DMS53 (cell line): Measurements from ENCODE around the gene KLHL17.
A peak's percentile ranks its signal among the peaks of the same experiment; 100 is the strongest.

Experiments used
- DNase-seq: peaks from one replicate; lab custom pipeline; 2025; lab: John Stamatoyannopoulos, UW

KLHL17 gene

GRCh38 chr1:952201-952600, 8.2 kb upstream of the KLHL17 start:
- no peak for DNase-seq

DNA sequence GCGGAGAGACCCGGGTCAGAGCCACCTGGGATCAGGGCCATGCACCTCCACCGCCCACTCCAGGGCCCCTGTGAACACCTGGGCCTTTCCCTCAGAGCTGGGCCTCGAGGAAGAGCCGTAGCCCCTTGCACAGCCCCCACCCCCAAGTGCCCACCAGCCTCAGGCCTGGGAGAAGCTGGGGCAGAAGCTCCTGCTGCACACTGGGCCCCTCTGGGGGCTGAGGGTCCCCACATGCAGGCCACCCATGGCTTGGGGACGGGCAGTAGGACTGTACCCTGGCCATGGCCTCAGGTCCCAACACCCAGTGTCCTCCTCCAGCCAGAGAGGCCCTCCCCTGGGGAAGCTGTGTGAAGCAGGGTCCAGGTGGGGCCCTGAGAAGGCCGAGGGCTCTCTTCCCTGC, 7.8 kb upstream of the KLHL17 start:
- no peak for DNase-seq

DNA sequence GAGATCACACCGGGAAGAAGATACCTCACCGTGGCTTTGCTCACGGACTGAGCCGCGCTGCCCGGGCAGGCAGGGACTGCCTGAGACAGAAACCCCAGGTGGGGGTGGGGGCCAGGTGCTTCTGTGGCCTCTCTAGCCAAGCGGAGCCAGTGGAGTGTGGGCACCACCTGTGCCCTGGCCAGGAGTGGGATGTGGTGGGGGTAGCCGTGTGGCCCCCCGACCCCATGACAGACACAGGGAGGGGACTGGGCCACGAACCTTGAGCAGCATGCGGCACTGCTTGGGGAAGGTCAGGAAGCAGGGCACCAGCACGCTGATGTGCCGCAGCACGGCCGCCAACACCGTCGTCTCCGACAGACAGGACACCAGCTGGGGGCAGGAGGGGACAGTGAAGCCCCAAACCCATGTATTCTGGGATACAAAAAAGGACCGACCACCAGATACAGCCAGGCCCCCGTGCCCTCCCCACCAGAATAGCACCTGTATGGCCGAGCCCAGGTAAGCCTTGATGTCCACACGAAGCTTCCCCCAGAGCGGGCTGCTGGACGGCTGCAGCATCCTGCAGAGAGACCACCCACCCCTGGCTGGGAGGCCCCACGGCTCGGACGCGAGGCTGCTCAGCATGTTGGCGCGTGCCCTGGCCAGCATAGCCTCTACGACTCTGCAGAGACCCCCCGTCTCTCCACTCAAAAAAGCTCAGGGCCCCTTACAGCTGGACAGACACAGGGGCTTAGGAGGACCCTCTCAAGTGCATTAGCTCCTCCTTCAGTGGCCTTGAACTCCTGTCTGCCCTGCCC, 6.7 kb upstream of the KLHL17 start:
- DNase-seq: no peak

DNA sequence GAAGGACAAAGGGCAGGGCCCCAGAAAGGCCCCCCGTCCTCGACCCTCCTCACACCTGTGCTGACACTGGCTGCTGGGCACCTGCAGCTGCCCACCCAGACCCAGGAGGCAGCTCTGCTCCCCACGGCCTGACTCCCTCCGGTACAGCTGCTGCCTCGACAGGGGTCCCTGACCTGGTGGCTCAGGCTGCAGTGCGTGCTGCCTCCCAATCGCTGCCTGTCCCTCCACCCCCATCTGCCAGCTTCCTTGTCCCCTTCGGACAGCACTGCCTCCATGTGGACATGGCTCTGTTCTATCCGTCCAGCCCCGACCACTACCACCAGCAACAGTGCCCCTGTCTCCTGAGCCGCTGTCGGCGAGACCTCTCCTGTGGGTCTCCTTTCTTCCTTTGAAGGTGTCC, 5.5 kb upstream of the KLHL17 start:
- DNase-seq: no peak

- no peak for DNase-seq
Observed at GRCh38 chr1:955474-955873, 4.9 kb upstream of the KLHL17 start.

- no peak for DNase-seq
Observed at GRCh38 chr1:956636-957035, 3.7 kb upstream of the KLHL17 start.

DNA sequence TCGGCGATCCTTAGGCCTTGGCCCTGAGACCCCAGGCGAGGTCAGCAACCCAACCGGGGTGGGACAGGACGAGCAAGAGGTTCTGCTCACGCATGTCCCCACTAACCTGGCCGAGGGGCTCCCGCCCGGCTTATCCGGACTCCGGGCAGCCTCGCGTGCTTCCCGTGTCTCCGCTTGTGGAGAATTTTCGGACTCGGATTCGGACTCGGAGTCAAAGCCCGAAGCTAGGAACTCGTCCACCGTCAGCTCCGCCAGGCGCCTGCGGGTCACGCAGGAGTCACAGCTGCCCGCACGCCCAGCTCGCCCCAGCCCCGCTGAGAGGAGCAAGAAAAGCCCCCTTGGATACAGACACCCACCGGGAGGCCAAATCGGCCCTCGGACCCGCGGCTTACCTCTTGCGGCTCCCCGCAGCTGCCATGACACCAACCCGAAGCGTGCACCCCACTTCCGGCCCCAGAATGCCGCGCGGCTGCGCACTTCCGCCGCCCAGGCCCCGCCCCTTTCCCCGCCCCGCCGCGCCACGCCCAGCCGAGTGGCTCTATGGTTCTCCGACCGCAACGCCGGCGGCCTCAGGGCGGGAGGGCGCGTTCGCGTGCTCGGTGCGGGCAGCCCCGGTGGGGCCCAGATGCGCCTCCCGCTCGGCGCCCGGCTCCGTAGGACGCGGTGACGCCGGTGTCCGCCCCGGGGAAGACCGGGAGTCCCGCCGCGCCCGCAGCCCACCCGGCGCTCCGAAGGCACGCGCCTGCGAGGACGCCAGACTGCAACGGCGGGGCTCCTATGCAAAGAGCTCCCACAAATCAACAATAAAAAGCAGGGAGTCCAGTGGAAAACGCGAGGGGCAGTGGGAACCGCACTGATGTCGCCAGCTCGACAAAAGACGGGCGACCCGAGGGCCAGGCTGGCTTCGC, 1.3 kb upstream of the KLHL17 start, which contains the start of gene NOC2L:
Gene NOC2L (minus strand): TSS at position 434 of the 908 bp plus-strand sequence. CDS start 16 bp downstream, at position 418.
- peak; percentile 95 for DNase-seq

DNA sequence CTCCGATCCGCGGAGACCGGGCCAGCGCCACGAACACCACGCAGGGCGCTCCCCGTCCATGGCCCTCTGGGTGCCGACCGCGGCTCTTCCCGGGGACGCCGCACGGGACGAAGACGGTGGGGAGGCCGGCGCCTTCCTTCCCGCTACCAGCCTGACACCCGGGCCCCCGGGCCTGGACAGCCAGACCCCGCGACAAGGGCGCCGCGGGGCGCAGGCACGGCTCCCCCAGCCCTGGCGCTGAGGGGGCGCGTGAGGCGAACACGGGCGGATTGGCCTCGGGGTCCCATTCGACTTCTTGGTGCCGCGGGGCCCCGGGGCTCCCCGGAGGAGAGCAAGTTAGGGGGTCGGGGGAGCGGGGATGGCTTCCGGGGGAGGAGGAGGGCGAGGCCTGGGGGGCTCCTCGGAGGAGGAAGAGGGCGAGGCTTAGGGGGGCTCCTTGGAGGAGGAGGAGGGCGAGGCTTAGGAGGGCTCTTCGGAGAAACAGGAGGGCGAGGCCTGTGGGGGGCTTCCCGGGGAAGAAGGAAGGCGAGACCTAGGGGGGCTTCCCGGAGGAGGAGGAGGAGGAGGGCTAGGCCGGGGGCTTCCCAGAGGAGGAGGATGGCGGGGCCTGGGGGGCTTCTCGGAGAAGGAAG, 537 bp upstream of the KLHL17 start:
- no peak for DNase-seq

- DNase-seq: no peak
Observed at GRCh38 chr1:961132-961669, 817 bp downstream of the KLHL17 start.

- DNase-seq: no peak
Observed at GRCh38 chr1:962381-963300, 2.3 kb downstream of the KLHL17 start.

DNA sequence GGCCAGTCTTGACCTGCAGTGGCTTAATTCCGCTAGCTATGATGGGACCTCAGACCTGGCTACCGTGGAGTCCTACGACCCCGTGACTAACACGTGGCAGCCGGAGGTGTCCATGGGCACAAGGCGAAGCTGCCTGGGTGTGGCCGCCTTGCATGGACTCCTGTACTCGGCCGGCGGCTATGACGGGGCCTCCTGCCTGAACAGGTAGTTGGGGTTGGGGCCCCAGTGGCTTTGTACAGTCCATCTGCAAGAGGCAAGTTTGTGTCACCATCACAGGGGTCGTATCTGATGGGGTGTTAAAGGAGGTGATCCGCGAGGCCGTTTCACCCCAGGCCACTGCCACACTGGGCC, 2.9 kb downstream of the KLHL17 start:
- DNase-seq: no peak

GRCh38 chr1:963746-964525, 3.6 kb downstream of the KLHL17 start:
- DNase-seq: no peak

GRCh38 chr1:964691-965525, 4.5 kb downstream of the KLHL17 start:
- DNase-seq: no peak

- no peak for DNase-seq
Observed at GRCh38 chr1:965526-966134, 5.2 kb downstream of the KLHL17 start.

DNA sequence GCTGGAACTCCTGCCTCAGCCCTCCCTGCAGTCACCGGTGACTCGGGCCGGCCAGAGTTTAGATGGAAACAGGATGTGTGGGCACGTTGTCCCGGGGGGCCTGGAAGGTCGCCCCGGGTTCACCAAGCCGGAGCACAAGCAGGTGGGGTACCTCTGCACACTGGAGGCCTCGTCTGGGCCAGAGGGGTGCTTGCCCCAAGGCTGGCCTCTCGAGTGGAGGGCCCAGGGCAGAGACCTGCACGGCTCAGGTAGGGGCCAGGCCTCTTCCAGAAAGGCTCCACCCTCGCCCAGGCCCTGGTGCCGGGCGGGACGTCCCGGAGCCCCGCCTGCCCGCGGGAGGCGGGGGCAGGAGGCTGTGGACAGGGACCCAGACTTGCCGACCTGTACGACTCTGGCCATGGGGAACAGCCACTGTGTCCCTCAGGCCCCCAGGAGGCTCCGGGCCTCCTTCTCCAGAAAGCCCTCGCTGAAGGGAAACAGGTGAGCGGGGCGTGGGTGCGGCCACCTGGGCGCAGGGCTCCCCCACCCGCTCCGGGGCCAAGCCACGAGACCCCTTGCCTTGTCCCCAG, 5.8 kb downstream of the KLHL17 start, which contains the start of gene PLEKHN1:
Gene PLEKHN1 (plus strand): TSS at position 348 of the 569 bp plus-strand sequence. CDS start 50 bp downstream, at position 398.
- peak; percentile 88 for DNase-seq

DNA sequence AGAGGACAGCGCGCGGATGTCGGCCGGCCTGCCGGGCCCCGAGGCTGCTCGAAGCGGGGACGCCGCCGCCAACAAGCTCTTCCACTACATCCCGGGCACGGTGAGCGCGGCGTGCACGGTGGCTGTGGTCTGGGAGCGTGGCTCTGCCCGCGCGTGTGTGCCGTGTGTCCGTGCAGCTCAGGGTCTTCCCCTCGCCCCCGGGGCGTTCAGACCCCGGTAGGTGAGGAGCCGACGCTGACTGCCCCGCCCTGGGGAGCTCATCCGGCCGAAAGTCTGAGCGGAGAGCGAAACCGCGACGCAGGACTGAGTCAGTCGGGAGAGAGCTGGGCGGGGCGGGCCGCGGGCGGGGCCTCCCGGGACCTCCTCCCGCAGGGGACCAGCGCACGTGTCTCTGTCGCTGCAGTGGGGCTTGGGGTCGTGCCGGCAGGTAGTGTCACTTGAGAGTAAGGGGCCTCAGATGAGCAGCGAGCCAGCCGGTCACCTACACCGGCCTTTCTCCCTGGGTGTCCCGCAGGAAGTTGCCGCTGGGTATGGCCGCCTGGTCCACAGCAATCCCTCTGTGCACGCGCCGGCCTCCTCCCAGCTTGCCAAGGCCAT, 6.4 kb downstream of the KLHL17 start:
- peak; percentile 83 for DNase-seq

DNA sequence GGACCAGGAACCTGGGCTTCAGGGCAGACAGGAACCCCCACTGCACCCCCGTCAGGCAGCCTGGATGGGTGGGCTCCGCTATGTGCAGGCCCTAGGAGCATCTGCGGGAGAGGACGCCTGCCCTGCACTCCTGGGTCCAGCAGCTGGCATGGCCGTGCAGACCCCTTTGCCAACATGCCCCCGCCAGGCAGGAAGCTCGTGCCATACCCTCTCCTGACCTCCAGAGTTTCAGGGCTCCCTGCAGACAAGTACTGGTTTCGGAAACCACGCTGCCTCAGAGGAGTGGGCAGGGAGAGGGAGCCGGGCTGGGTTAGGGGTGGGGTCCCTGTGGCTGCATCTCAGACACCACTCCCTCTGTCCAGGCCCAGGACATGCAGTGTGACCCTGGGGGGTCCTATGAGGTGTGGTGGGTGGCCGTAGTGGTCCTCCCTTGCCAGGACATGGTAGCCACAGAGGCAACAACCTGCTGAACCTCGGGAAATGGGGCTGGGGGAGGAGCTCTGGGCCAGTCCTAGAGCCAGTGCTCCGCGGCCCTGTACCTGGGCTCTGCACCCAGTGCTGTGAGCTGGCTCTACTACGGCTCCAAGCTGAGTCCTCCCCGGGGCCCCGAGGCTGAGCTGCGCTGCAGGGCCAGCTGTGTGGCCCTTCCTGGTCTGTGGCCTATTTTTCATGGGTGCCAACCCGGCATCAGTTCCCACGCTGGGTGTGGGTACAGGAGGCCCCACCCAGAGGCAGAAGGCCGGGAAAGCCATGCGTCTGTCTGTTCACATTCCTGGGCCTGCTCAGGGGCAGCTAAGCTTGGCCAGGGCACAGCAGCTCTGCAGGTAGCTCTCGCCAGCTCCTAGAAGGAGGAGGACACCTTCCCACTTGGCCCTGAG, 7.3 kb downstream of the KLHL17 start:
- DNase-seq: no peak
